Measurements from ENCODE around the gene ZEB2.

The ZEB2 gene

GRCh38 chr2:144374163-144374661, 145.7 kb downstream of the ZEB2 start:
- TF ChIP-seq CTCF (IDR thresholded peaks at IDR 0.05): no peak
- Histone ChIP-seq H3K27ac (peak overlapping the region; percentile 31), H3K4me3 (ENCODE audit: low read depth in 1 of 2, low read length in 1 of 2) (no peak overlapping the region), H3K9me3 (no peaks in the 10 kb centered on the region), H3K4me1 (ENCODE audit: control insufficient read depth in 1 of 2, insufficient read depth in 1 of 2, low read depth in 1 of 2, low read length in 1 of 2) (peaks cover 40 to 47% of the 10 kb centered on the region in 2 experiments), H3K36me3 (no peaks in the 10 kb centered on the region), H3K27me3 (no peaks in the 10 kb centered on the region)

GRCh38 chr2:144372410-144373080, 147.4 kb downstream of the ZEB2 start:
- peaks cover 30 to 40% of the 10 kb centered on the region in 2 experiments for H3K4me1 ChIP-seq (ENCODE audit: control insufficient read depth in 1 of 2, insufficient read depth in 1 of 2, low read depth in 1 of 2, low read length in 1 of 2)
- no peaks in the 10 kb centered on the region for H3K27me3 ChIP-seq
- H3K4me3 ChIP-seq (ENCODE audit: low read depth in 1 of 2, low read length in 1 of 2): no peak overlapping the region
- no peak for TF ChIP-seq CTCF (IDR thresholded peaks at IDR 0.05)
- H3K36me3 ChIP-seq: no peaks in the 10 kb centered on the region
- H3K9me3 ChIP-seq: no peaks in the 10 kb centered on the region
- H3K27ac ChIP-seq: no peak overlapping the region

GRCh38 chr2:144370937-144371584, 148.9 kb downstream of the ZEB2 start:
- H3K4me3 ChIP-seq (ENCODE audit: low read depth in 1 of 2, low read length in 1 of 2): no peak overlapping the region
- H3K27ac ChIP-seq: no peak overlapping the region
- peaks cover 16 to 25% of the 10 kb centered on the region in 2 experiments for H3K4me1 ChIP-seq (ENCODE audit: control insufficient read depth in 1 of 2, insufficient read depth in 1 of 2, low read depth in 1 of 2, low read length in 1 of 2)
- H3K36me3 ChIP-seq: no peaks in the 10 kb centered on the region
- H3K9me3 ChIP-seq: no peaks in the 10 kb centered on the region
- no peak for TF ChIP-seq CTCF (IDR thresholded peaks at IDR 0.05)
- no peaks in the 10 kb centered on the region for H3K27me3 ChIP-seq

GRCh38 chr2:144369416-144369815, 150.5 kb downstream of the ZEB2 start:
- Histone ChIP-seq H3K9me3 (no peaks in the 10 kb centered on the region), H3K4me1 (ENCODE audit: control insufficient read depth in 1 of 2, insufficient read depth in 1 of 2, low read depth in 1 of 2, low read length in 1 of 2) (peaks cover 12 to 18% of the 10 kb centered on the region in 2 experiments), H3K4me3 (ENCODE audit: low read depth in 1 of 2, low read length in 1 of 2) (no peak overlapping the region), H3K27me3 (no peaks in the 10 kb centered on the region), H3K36me3 (no peaks in the 10 kb centered on the region), H3K27ac (no peak overlapping the region)
- TF ChIP-seq CTCF (IDR thresholded peaks at IDR 0.05): no peak

GRCh38 chr2:144366825-144367429, 153.0 kb downstream of the ZEB2 start:
- no peak overlapping the region for H3K27ac ChIP-seq
- TF ChIP-seq CTCF (IDR thresholded peaks at IDR 0.05): no peak
- H3K4me3 ChIP-seq (ENCODE audit: low read depth in 1 of 2, low read length in 1 of 2): no peak overlapping the region
- no peaks in the 10 kb centered on the region for H3K27me3 ChIP-seq
- no peaks in the 10 kb centered on the region for H3K36me3 ChIP-seq
- H3K4me1 ChIP-seq (ENCODE audit: control insufficient read depth in 1 of 2, insufficient read depth in 1 of 2, low read depth in 1 of 2, low read length in 1 of 2): no peaks in the 10 kb centered on the region
- no peaks in the 10 kb centered on the region for H3K9me3 ChIP-seq
